ENCODE measurements around the gene PFN4. TPM values are rescaled to one million over a fixed set of nuclear protein-coding genes. Genes with fewer than 3 reads are reported as not detected.

The PFN4 gene
- total and polyA plus RNA-seq, 9 of the 15 experiments (the other 6 are each of a cell fraction or from before 2014, with no cell fraction given): 0.07 to 0.54 (median 0.31) TPM; not detected in 2

DNA sequence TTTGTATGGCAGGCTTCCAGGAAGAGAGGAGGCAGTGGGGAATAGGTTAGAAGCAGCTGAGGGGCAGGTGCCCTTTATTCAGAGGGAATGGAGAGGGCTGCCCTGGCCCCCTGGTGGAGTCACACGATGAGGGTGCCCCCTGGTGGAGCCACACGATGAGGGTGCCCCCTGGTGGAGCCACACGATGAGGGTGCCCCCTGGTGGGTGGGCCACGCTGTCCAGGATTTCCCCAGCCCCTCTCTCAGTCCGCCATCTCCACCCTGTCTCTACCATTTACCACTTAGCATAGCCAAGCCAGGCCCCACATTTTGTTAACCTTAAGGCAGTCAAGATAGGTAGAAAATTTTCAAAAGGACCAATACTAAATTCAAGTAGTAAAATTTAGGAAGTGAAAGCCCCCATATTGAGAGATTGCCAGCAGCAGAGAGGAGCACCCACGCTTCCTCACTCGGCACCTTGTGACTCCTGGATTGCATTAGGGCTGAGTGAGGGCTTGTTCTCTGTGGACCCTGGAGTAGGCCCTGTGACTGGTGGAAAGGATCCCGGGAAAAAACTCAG, 41.4 kb upstream of the PFN4 start (continued):
- TF ChIP-seq, protein P1, sequence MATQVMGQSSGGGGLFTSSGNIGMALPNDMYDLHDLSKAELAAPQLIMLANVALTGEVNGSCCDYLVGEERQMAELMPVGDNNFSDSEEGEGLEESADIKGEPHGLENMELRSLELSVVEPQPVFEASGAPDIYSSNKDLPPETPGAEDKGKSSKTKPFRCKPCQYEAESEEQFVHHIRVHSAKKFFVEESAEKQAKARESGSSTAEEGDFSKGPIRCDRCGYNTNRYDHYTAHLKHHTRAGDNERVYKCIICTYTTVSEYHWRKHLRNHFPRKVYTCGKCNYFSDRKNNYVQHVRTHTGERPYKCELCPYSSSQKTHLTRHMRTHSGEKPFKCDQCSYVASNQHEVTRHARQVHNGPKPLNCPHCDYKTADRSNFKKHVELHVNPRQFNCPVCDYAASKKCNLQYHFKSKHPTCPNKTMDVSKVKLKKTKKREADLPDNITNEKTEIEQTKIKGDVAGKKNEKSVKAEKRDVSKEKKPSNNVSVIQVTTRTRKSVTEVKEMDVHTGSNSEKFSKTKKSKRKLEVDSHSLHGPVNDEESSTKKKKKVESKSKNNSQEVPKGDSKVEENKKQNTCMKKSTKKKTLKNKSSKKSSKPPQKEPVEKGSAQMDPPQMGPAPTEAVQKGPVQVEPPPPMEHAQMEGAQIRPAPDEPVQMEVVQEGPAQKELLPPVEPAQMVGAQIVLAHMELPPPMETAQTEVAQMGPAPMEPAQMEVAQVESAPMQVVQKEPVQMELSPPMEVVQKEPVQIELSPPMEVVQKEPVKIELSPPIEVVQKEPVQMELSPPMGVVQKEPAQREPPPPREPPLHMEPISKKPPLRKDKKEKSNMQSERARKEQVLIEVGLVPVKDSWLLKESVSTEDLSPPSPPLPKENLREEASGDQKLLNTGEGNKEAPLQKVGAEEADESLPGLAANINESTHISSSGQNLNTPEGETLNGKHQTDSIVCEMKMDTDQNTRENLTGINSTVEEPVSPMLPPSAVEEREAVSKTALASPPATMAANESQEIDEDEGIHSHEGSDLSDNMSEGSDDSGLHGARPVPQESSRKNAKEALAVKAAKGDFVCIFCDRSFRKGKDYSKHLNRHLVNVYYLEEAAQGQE (IDR thresholded peaks at IDR 0.05; ENCODE audit: borderline replicate concordance): peak; percentile 86
- TF ChIP-seq, protein P1 (CRISPR knock-in tag; IDR thresholded peaks at IDR 0.05; ENCODE audit: low read depth): no peak
- no peak for TF ChIP-seq PHB2 (IDR thresholded peaks at IDR 0.05; ENCODE audit: low read depth)
- peak; percentile 54; the same call in 1 of the 2 replicates for TF ChIP-seq RB1 (IDR thresholded peaks at IDR 0.05; ENCODE audit: low read depth)
- TF ChIP-seq, protein P2, sequence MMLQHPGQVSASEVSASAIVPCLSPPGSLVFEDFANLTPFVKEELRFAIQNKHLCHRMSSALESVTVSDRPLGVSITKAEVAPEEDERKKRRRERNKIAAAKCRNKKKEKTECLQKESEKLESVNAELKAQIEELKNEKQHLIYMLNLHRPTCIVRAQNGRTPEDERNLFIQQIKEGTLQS (IDR thresholded peaks at IDR 0.05): peak; percentile 34; the same call in 1 of the 2 replicates
- TF ChIP-seq, protein P2 (CRISPR knock-in tag; conservative IDR thresholded peaks at IDR 0.05): no peak
- TF ChIP-seq PRDM10 (IDR thresholded peaks at IDR 0.05; ENCODE audit: partially characterized antibody): peak; percentile 35
- TF ChIP-seq, protein P3, sequence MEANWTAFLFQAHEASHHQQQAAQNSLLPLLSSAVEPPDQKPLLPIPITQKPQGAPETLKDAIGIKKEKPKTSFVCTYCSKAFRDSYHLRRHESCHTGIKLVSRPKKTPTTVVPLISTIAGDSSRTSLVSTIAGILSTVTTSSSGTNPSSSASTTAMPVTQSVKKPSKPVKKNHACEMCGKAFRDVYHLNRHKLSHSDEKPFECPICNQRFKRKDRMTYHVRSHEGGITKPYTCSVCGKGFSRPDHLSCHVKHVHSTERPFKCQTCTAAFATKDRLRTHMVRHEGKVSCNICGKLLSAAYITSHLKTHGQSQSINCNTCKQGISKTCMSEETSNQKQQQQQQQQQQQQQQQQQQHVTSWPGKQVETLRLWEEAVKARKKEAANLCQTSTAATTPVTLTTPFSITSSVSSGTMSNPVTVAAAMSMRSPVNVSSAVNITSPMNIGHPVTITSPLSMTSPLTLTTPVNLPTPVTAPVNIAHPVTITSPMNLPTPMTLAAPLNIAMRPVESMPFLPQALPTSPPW (CRISPR knock-in tag; IDR thresholded peaks at IDR 0.05): peak; percentile 45
- peak; percentile 59 for TF ChIP-seq MYC (IDR thresholded peaks at IDR 0.05; ENCODE audit: low read depth, low read length)
- TF ChIP-seq MYC (CRISPR knock-in tag; IDR thresholded peaks at IDR 0.05; ENCODE audit: borderline replicate concordance, low read depth): no peak
- no peak for TF ChIP-seq TGIF2 (CRISPR knock-in tag; IDR thresholded peaks at IDR 0.05)
- peak; percentile 99 for TF ChIP-seq KAT2B (IDR thresholded peaks at IDR 0.05; ENCODE audit: low read depth, low read length)
- TF ChIP-seq FOXJ3 (CRISPR knock-in tag; IDR thresholded peaks at IDR 0.05): no peak
- peak; percentile 49; the same call in 1 of the 2 replicates for TF ChIP-seq MTA3 (IDR thresholded peaks at IDR 0.05; ENCODE audit: borderline replicate concordance)
